ENCODE data around the gene NSFL1C.

DNA sequence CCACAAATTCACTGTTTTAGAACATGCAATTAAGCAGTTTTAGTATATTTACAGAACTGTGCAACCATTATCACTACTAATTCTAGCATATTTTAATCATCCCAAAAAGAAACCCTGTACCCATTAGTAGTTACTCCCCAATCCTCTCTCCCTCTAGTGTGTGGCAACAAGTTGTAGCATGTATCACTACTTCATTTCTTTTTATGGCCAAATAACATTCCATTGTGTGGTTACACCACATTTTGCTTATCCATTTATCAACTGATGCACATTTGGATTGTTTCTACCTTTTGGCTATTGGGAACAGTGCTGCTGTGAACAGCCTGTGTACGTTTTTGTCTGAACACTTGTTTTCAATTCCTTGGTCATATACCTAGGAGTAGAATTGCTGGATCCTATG, 42.3 kb downstream of the NSFL1C start:
- TF ChIP-seq, protein P1, sequence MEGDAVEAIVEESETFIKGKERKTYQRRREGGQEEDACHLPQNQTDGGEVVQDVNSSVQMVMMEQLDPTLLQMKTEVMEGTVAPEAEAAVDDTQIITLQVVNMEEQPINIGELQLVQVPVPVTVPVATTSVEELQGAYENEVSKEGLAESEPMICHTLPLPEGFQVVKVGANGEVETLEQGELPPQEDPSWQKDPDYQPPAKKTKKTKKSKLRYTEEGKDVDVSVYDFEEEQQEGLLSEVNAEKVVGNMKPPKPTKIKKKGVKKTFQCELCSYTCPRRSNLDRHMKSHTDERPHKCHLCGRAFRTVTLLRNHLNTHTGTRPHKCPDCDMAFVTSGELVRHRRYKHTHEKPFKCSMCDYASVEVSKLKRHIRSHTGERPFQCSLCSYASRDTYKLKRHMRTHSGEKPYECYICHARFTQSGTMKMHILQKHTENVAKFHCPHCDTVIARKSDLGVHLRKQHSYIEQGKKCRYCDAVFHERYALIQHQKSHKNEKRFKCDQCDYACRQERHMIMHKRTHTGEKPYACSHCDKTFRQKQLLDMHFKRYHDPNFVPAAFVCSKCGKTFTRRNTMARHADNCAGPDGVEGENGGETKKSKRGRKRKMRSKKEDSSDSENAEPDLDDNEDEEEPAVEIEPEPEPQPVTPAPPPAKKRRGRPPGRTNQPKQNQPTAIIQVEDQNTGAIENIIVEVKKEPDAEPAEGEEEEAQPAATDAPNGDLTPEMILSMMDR (IDR thresholded peaks at IDR 0.05; ENCODE audit: insufficient read depth, low read length, poor library complexity, severe bottlenecking), result no peak
- no peak for TF ChIP-seq EZH2phosphoT487 (conservative IDR thresholded peaks at IDR 0.05; ENCODE audit: low read length)

Data from SU-DHL-6 (cell line).